DND-41 (cell line): ENCODE data around the gene CAMK4.

Experiments used
- ATAC-seq: fragments of 200-7000 bp; cut with Tn5 transposase; 3 replicates; pipeline ENCODE4 v1.9.1; 2021; ENCODE audit warnings: low read depth; ENCODE audit not compliant: insufficient read depth
- DNase-seq: peaks from one replicate; pipeline ENCODE4 v3.0.0-alpha.2; 2020
- H2AFZ ChIP-seq: 2 replicates; pipeline ENCODE4 v1.6.0; 2012; ENCODE audit warnings: low read depth, low read length
- H3K27ac ChIP-seq: 2 replicates; pipeline ENCODE4 v1.5.1; 2012; ENCODE audit warnings: low read length, inconsistent platforms
- H3K27me3 ChIP-seq: fragments of 200-600 bp; sonication (generic); 2 replicates; pipeline ENCODE4 v1.6.0; 2012; ENCODE audit warnings: low read length, mild to moderate bottlenecking, inconsistent platforms; ENCODE audit not compliant: insufficient read depth, poor library complexity
- H3K36me3 ChIP-seq: 2 replicates; pipeline ENCODE4 v1.5.1; 2012; ENCODE audit warnings: low read length, inconsistent platforms; ENCODE audit not compliant: insufficient read depth
- H3K4me1 ChIP-seq: 2 replicates; pipeline ENCODE4 v1.5.1; 2012; ENCODE audit warnings: mild to moderate bottlenecking, low read length; ENCODE audit not compliant: insufficient read depth
- H3K4me2 ChIP-seq: 2 replicates; pipeline ENCODE4 v1.6.0; 2012; ENCODE audit warnings: mild to moderate bottlenecking, moderate library complexity, low read length, inconsistent platforms; ENCODE audit not compliant: insufficient read depth
- H3K4me3 ChIP-seq, 2 experiments: fragments of 200-600 bp in 1 of 2; shearing (Covaris generic) in 1 of 2; 2 replicates each; pipeline ENCODE4 v1.5.1; 2012 to 2016; ENCODE audit warnings: inconsistent platforms in 2 of 2, low read length in 2 of 2, mild to moderate bottlenecking in 2 of 2, low read depth in 1 of 2, moderate library complexity in 1 of 2
- H3K79me2 ChIP-seq: 2 replicates; pipeline ENCODE4 v1.6.0; 2012; ENCODE audit warnings: low read length, inconsistent platforms; ENCODE audit not compliant: insufficient read depth
- H3K9ac ChIP-seq: 2 replicates; pipeline ENCODE4 v1.6.0; 2012; ENCODE audit warnings: low read depth, mild to moderate bottlenecking, inconsistent platforms, low read length, moderate library complexity
- H3K9me3 ChIP-seq: 2 replicates; pipeline ENCODE4 v1.5.1; 2012; ENCODE audit warnings: low read length, moderate library complexity, mild to moderate bottlenecking, inconsistent platforms; ENCODE audit not compliant: insufficient read depth, severe bottlenecking
- H4K20me1 ChIP-seq: 2 replicates; pipeline ENCODE4 v1.6.0; 2012; ENCODE audit warnings: low read length; ENCODE audit not compliant: insufficient read depth
- CTCF ChIP-seq: IDR thresholded peaks from 2 replicates; pipeline ENCODE4 v1.5.1; 2012; ENCODE audit warnings: borderline replicate concordance, low read length, moderate library complexity, mild to moderate bottlenecking; ENCODE audit not compliant: poor library complexity, severe bottlenecking; ENCODE audit errors: extremely low read depth
- EZH2 ChIP-seq: IDR thresholded peaks from 3 replicates; pipeline ENCODE4 v1.6.1; 2012; ENCODE audit warnings: borderline replicate concordance, low read depth, mild to moderate bottlenecking, moderate library complexity, low read length, inconsistent platforms; ENCODE audit not compliant: severe bottlenecking

CAMK4 gene

GRCh38 chr5:111194053-111194452 lies 30.1 kb upstream of the CAMK4 start:
- Histone ChIP-seq H3K9ac (no peak overlapping the region), H3K4me1 (no peaks in the 10 kb centered on the region), H3K36me3 (no peaks in the 10 kb centered on the region), H3K4me2 (no peak overlapping the region), H3K79me2 (no peaks in the 10 kb centered on the region), H2AFZ (no peak overlapping the region), H3K9me3 (no peaks in the 10 kb centered on the region), H4K20me1 (no peaks in the 10 kb centered on the region), H3K27me3 (no peaks in the 10 kb centered on the region), H3K4me3 (no peak overlapping the region), H3K27ac (no peak overlapping the region)
- ATAC-seq, result no peak; the same call in 2 of the 3 replicates
- no peak for DNase-seq
- TF ChIP-seq CTCF, result no peak
- no peak for TF ChIP-seq EZH2

GRCh38 chr5:111194925-111195324 lies 29.3 kb upstream of the CAMK4 start:
- H3K9ac ChIP-seq, result no peak overlapping the region
- ATAC-seq, result no peak
- H3K4me1 ChIP-seq, result no peaks in the 10 kb centered on the region
- H2AFZ ChIP-seq, result no peak overlapping the region
- TF ChIP-seq CTCF, result no peak
- TF ChIP-seq EZH2, result no peak
- no peaks in the 10 kb centered on the region for H4K20me1 ChIP-seq
- no peaks in the 10 kb centered on the region for H3K36me3 ChIP-seq
- no peak overlapping the region for H3K27ac ChIP-seq
- H3K9me3 ChIP-seq, result no peaks in the 10 kb centered on the region
- no peak overlapping the region for H3K4me2 ChIP-seq
- H3K27me3 ChIP-seq, result no peaks in the 10 kb centered on the region
- DNase-seq, result no peak
- no peaks in the 10 kb centered on the region for H3K79me2 ChIP-seq
- no peak overlapping the region for H3K4me3 ChIP-seq

GRCh38 chr5:111197523-111197922 lies 26.7 kb upstream of the CAMK4 start:
- H3K4me3 ChIP-seq, result no peak overlapping the region
- TF ChIP-seq CTCF (no peak), EZH2 (no peak)
- ATAC-seq (no peak), DNase-seq (no peak)
- H3K9ac ChIP-seq, result no peak overlapping the region
- H2AFZ ChIP-seq, result no peak overlapping the region
- H3K27me3 ChIP-seq, result no peaks in the 10 kb centered on the region
- no peaks in the 10 kb centered on the region for H3K9me3 ChIP-seq
- no peaks in the 10 kb centered on the region for H3K4me1 ChIP-seq
- H3K79me2 ChIP-seq, result no peaks in the 10 kb centered on the region
- H3K27ac ChIP-seq, result no peak overlapping the region
- H3K4me2 ChIP-seq, result no peak overlapping the region
- H3K36me3 ChIP-seq, result no peaks in the 10 kb centered on the region
- H4K20me1 ChIP-seq, result no peaks in the 10 kb centered on the region

- Histone ChIP-seq H3K36me3 (no peaks in the 10 kb centered on the region), H2AFZ (no peak overlapping the region), H3K27me3 (no peaks in the 10 kb centered on the region), H3K4me1 (no peaks in the 10 kb centered on the region), H3K27ac (no peak overlapping the region), H3K4me3 (no peak overlapping the region), H3K9ac (no peak overlapping the region), H3K4me2 (no peak overlapping the region), H4K20me1 (no peaks in the 10 kb centered on the region), H3K79me2 (no peaks in the 10 kb centered on the region), H3K9me3 (no peaks in the 10 kb centered on the region)
- no peak for TF ChIP-seq EZH2
- TF ChIP-seq CTCF, result no peak
- ATAC-seq (no peak), DNase-seq (no peak)
Measured at GRCh38 chr5:111198281-111198966, 25.8 kb upstream of the CAMK4 start.
